HFFc6 (cell line): ENCODE data around the gene OTUD4. TPM values are rescaled to one million over a fixed set of nuclear protein-coding genes. Genes with fewer than 3 reads are reported as not detected.
"Not testable (repeated sequence)": the region's sequence is repeated elsewhere in the genome, so short reads cannot be mapped to it uniquely, and the experiment has no call there.

Source experiments
- DNase-seq: peaks from one replicate; pipeline ENCODE4 v3.0.0-alpha.2; 2018
- H3K27ac Mint-ChIP-seq: 2 replicates; pipeline ENCODE4 v1.8.0; 2020; ENCODE audit warnings: mild to moderate bottlenecking, mixed read lengths
- H3K27me3 Mint-ChIP-seq: 2 replicates; pipeline ENCODE4 v1.8.0; 2021; ENCODE audit warnings: mild to moderate bottlenecking, moderate library complexity, mixed read lengths; ENCODE audit not compliant: insufficient read depth
- H3K36me3 Mint-ChIP-seq: 2 replicates; pipeline ENCODE4 v1.8.0; 2021; ENCODE audit warnings: low read depth, mixed read lengths
- H3K4me1 Mint-ChIP-seq: 2 replicates; pipeline ENCODE4 v1.8.0; 2020; ENCODE audit warnings: low read depth, mixed read lengths
- H3K4me3 Mint-ChIP-seq: 2 replicates; pipeline ENCODE4 v1.8.0; 2020; ENCODE audit warnings: mild to moderate bottlenecking, moderate library complexity, mixed read lengths
- H3K9me3 Mint-ChIP-seq: 2 replicates; pipeline ENCODE4 v1.8.0; 2020; ENCODE audit warnings: mild to moderate bottlenecking, mixed read lengths
- total RNA-seq, 6 experiments: library from RNA; stranded (reverse); fragmentation: NEBNext Ultra II Directional; extraction: Animal tissue kit (Norgen Biotek cat#: 25700); gene quantifications; 2 replicates in 1 of 6; 3 replicates in 5 of 6; pipeline ENCODE4 v1.2.3, GENCODE V29; 2021
- TF ChIP-seq, protein P1 (sequence below): fragments of 200-600 bp; sonication (generic); IDR thresholded peaks from 2 replicates; pipeline ENCODE4 v1.5.0; 2021; ENCODE audit warnings: antibody characterized with exemption, mild to moderate bottlenecking

Gene OTUD4
- total RNA-seq, 6 experiments from 2014 or later = 25.1 to 32.2 (median 27.3) TPM

DNA sequence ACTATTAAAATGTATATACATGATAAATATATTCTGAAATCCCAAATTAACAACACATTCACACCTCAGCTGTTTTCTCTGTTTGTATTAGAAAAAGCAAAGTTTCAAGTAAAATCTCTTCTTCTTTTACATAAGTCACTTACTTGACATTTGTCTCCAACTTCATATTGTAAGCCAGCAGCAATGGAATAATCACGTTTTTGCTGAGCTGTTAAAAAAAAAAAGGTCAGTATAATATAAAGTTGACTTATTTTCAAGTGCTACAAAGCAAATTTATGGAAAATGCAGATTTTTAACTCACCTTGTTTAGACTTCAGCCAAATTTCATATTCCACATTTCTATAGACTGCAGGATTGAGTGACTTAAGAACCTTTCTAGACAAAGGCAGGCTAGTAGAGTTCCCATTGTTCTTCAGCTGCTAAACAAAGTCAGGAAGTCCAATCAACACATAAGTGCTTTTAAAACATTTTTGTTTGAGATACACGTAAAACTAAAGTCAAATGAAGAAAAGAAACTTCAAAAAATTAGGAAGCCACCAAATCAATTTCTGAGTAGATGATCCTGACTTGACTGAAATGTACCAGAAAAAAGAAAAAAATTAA, 25.0 kb downstream of the OTUD4 start:
- Mint-ChIP-seq H3K9me3 (no peaks in the 10 kb centered on the region), H3K27me3 (no peaks in the 10 kb centered on the region; the same call in 1 of the 2 replicates), H3K27ac (no peak overlapping the region), H3K36me3 (peaks cover 9% of the 10 kb centered on the region), H3K4me3 (no peak overlapping the region), H3K4me1 (peaks cover 9% of the 10 kb centered on the region)
- TF ChIP-seq, protein P1, sequence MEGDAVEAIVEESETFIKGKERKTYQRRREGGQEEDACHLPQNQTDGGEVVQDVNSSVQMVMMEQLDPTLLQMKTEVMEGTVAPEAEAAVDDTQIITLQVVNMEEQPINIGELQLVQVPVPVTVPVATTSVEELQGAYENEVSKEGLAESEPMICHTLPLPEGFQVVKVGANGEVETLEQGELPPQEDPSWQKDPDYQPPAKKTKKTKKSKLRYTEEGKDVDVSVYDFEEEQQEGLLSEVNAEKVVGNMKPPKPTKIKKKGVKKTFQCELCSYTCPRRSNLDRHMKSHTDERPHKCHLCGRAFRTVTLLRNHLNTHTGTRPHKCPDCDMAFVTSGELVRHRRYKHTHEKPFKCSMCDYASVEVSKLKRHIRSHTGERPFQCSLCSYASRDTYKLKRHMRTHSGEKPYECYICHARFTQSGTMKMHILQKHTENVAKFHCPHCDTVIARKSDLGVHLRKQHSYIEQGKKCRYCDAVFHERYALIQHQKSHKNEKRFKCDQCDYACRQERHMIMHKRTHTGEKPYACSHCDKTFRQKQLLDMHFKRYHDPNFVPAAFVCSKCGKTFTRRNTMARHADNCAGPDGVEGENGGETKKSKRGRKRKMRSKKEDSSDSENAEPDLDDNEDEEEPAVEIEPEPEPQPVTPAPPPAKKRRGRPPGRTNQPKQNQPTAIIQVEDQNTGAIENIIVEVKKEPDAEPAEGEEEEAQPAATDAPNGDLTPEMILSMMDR = no peak
- DNase-seq = no peak

DNA sequence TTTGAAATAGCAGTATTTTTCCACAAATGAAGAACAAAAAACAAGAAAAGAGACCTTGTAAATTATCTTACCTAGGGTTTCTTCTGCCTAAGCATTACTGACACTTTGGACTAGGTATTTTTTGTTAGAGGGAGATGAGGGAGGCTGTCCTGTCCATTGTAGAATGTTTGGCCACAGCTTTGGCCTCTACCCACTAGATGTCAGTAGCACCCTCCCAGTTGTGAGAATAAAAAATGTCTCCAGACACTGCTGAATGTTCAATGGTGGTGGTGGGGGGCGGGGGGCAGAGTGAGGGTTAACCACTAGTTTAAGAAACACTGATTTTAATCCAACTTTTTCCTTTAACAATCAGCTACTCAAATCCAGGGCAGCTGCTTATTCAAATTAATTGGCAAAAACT, 25.8 kb downstream of the OTUD4 start:
- Mint-ChIP-seq H3K36me3 (peaks cover 17% of the 10 kb centered on the region), H3K4me1 (peaks cover 9% of the 10 kb centered on the region), H3K4me3 (no peak overlapping the region), H3K9me3 (no peaks in the 10 kb centered on the region), H3K27ac (no peak overlapping the region), H3K27me3 (no peaks in the 10 kb centered on the region; the same call in 1 of the 2 replicates)
- peak; percentile 30 for DNase-seq
- TF ChIP-seq, protein P1 = peak; percentile 70

DNA sequence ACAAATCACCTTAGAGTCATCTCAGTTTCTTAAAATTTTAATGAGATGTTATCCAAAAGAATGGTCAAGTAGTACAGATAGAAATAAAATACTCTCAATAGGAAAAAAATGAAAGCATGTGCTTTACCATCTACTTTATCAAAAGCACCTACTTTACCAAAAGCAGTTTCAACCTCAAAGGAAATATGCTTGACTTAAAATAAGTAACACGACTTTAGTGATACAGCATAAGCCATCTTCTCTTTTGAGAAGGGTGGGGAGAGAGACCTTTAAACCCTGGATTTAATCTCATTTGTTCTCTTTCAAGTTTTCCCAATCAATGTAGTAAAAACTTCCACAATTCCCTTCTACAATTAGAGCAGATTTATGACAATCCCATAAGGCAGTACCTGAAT, 26.5 kb downstream of the OTUD4 start:
- no peaks in the 10 kb centered on the region; the same call in 1 of the 2 replicates for H3K27me3 Mint-ChIP-seq
- H3K4me3 Mint-ChIP-seq = no peak overlapping the region
- no peaks in the 10 kb centered on the region for H3K9me3 Mint-ChIP-seq
- H3K4me1 Mint-ChIP-seq = peaks cover 9% of the 10 kb centered on the region
- TF ChIP-seq, protein P1 = no peak
- H3K27ac Mint-ChIP-seq = peak overlapping the region; percentile 18; the same call in 1 of the 2 replicates
- peaks cover 24% of the 10 kb centered on the region for H3K36me3 Mint-ChIP-seq
- no peak for DNase-seq

DNA sequence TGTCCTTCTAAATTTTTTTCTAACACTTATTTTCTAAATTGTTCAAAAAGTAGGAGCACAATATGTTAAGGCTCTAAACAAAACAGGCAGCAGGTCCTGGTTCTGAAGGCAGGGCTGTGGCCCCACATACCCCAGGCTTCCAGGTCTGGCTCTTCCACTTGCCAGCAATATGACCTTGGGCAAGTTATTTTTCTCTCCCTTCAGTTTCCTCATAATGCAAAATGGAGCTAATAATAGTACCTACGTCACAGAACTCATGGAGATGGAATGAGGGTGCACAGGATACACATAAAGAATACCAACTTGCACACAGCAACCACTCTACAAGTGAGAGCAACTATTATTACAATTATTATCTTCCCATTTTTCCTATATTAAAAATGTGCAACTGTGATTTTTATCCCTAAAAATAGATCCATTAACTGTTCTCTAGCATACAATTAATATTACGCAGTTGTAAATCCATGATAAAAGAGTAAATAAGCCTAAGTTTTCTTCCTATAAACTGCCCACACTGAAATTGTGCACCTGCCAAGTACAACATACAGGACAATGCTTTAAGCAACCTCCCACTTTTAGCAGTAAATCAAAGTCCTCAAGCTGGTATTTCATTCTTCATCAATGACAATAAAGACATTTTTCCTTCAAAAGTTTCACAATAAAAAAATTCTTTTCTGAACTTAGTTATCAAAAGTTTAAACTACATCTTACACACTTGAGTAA, 27.0 kb downstream of the OTUD4 start:
- H3K4me1 Mint-ChIP-seq = peaks cover 9% of the 10 kb centered on the region
- peaks cover 26% of the 10 kb centered on the region for H3K36me3 Mint-ChIP-seq
- H3K9me3 Mint-ChIP-seq = no peaks in the 10 kb centered on the region
- TF ChIP-seq, protein P1 = no peak
- no peaks in the 10 kb centered on the region; the same call in 1 of the 2 replicates for H3K27me3 Mint-ChIP-seq
- H3K4me3 Mint-ChIP-seq = no peak overlapping the region
- H3K27ac Mint-ChIP-seq = peak overlapping the region; percentile 48
- peak; percentile 13 for DNase-seq

DNA sequence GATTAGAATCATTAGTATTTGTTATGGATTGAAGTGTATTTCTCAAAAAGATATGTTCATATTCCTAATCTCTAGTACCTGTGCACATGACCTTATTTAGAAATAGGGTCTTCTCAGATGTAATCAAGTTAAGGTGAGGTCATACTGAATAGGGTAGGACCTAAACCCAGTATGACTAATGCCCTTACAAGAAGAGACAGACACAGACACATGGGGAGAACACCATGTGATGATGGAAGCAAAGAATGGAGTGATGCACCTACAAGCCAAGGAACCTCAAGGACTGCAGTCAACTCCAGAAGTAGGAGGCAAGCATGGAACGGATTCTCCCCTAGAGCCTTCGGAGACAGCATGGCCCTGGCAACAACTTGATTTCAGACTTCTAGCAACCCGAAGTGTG, 31.4 kb downstream of the OTUD4 start:
- Mint-ChIP-seq H3K27ac (no peak overlapping the region), H3K27me3 (no peaks in the 10 kb centered on the region), H3K9me3 (no peaks in the 10 kb centered on the region), H3K36me3 (peaks cover 41% of the 10 kb centered on the region), H3K4me1 (peaks cover 9% of the 10 kb centered on the region), H3K4me3 (no peak overlapping the region)
- TF ChIP-seq, protein P1 = no peak
- no peak for DNase-seq

DNA sequence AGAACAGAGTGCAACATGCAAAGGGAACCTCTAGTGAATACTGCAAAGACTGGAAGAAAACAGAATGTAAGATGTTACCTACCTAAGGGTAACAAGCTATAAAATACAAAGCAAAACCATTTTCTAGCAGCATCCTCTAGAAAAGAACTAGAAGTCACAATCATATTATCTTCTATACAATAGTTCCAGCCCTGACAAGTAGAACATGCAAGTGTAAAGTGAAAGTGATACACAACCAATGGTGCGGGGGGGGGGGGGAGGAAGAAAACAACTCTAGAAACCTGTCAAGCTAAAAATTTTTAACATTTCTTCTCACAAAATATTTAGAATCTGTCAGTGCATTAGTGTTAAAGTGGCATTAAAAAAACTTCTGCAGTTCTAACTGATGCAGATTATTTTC, 44.2 kb downstream of the OTUD4 start:
- not testable (repeated sequence) for H3K27me3 Mint-ChIP-seq, H3K4me3 Mint-ChIP-seq, DNase-seq, H3K27ac Mint-ChIP-seq, H3K9me3 Mint-ChIP-seq
- Mint-ChIP-seq H3K36me3 (peaks cover 36% of the 10 kb centered on the region), H3K4me1 (peaks cover 28% of the 10 kb centered on the region)
